ENCODE data around the gene GTF2E1. TPM values are rescaled to one million over a fixed set of nuclear protein-coding genes. Genes with fewer than 3 reads are reported as not detected.
"Not testable (repeated sequence)": the region's sequence is repeated elsewhere in the genome, so short reads cannot be mapped to it uniquely, and the experiment has no call there.

The GTF2E1 gene
- total RNA-seq, 6 donors from 2014 or later: 6.3 to 17.9 (median 15.7) TPM

- ATAC-seq (ENCODE audit: low FRiP score in 2 of 2) (no peak), DNase-seq (no peak)
- Histone ChIP-seq H3K27me3 (no peaks in the 10 kb centered on the region), H3K36me3 (peaks cover 0 to 31% (median 1%) of the 10 kb centered on the region in 4 donors), H3K9me3 (no peaks in the 10 kb centered on the region), H3K4me1 (no peaks in the 10 kb centered on the region), H3K4me3 (no peak overlapping the region), H3K27ac (no peak overlapping the region)
- no peak for TF ChIP-seq POLR2A (IDR thresholded peaks at IDR 0.05)
- TF ChIP-seq EP300 (IDR thresholded peaks at IDR 0.05): no peak
- no peak for TF ChIP-seq CTCF (IDR thresholded peaks at IDR 0.05)
- TF ChIP-seq POLR2AphosphoS5 (IDR thresholded peaks at IDR 0.05): no peak
These were observed 35.6 kb upstream of the GTF2E1 start for GRCh38 chr3:120706950-120707349.

GRCh38 chr3:120708408-120708807, 34.1 kb upstream of the GTF2E1 start:
- DNase-seq (no peak), ATAC-seq (ENCODE audit: low FRiP score in 2 of 2) (no peak)
- no peak overlapping the region for H3K27ac ChIP-seq
- no peaks in the 10 kb centered on the region for H3K4me1 ChIP-seq
- H3K27me3 ChIP-seq: no peaks in the 10 kb centered on the region
- no peak overlapping the region for H3K4me3 ChIP-seq
- TF ChIP-seq CTCF (IDR thresholded peaks at IDR 0.05) (no peak), POLR2A (IDR thresholded peaks at IDR 0.05) (no peak), EP300 (IDR thresholded peaks at IDR 0.05) (no peak), POLR2AphosphoS5 (IDR thresholded peaks at IDR 0.05) (no peak)
- H3K9me3 ChIP-seq: no peaks in the 10 kb centered on the region
- peaks cover 0 to 31% (median 1%) of the 10 kb centered on the region in 4 donors for H3K36me3 ChIP-seq

- no peaks in the 10 kb centered on the region for H3K9me3 ChIP-seq
- 88 to 100% methylated on average over 1 of the region's 1 CpG for WGBS, 2 donors
- H3K4me3 ChIP-seq: no peak overlapping the region
- DNase-seq: no peak
- peaks cover 0 to 20% (median 1%) of the 10 kb centered on the region in 4 donors for H3K36me3 ChIP-seq
- no peaks in the 10 kb centered on the region for H3K4me1 ChIP-seq
- H3K27me3 ChIP-seq: no peaks in the 10 kb centered on the region
- H3K27ac ChIP-seq: no peak overlapping the region
- ATAC-seq (ENCODE audit: low FRiP score in 2 of 2): no peak
- TF ChIP-seq CTCF (IDR thresholded peaks at IDR 0.05) (no peak), POLR2AphosphoS5 (IDR thresholded peaks at IDR 0.05) (no peak), EP300 (IDR thresholded peaks at IDR 0.05) (no peak), POLR2A (IDR thresholded peaks at IDR 0.05) (no peak)
These were observed 32.2 kb upstream of the GTF2E1 start for GRCh38 chr3:120710369-120710768.

- Histone ChIP-seq H3K36me3 (peaks cover 0 to 15% (median 1%) of the 10 kb centered on the region in 4 donors), H3K27me3 (no peaks in the 10 kb centered on the region), H3K27ac (no peak overlapping the region), H3K9me3 (no peaks in the 10 kb centered on the region), H3K4me3 (no peak overlapping the region), H3K4me1 (no peaks in the 10 kb centered on the region)
- ATAC-seq (ENCODE audit: low FRiP score in 2 of 2): no peak
- TF ChIP-seq POLR2AphosphoS5 (IDR thresholded peaks at IDR 0.05) (no peak), EP300 (IDR thresholded peaks at IDR 0.05) (no peak), POLR2A (IDR thresholded peaks at IDR 0.05) (no peak), CTCF (IDR thresholded peaks at IDR 0.05) (no peak)
- no peak for DNase-seq
These were observed 29.3 kb upstream of the GTF2E1 start for GRCh38 chr3:120713262-120713661.

GRCh38 chr3:120719167-120719834, 23.2 kb upstream of the GTF2E1 start:
- WGBS, 2 donors: 56 to 58% methylated on average over 15 to 20 of the region's 20 CpGs
- H3K4me3 ChIP-seq: peak overlapping the region in 3 of 4 donors; percentile 49 to 61 (median 56)
- H3K27me3 ChIP-seq; H3K36me3 ChIP-seq; H3K9me3 ChIP-seq; H3K4me1 ChIP-seq; ATAC-seq (ENCODE audit: low FRiP score in 2 of 2): not testable (repeated sequence)
- H3K27ac ChIP-seq: peak overlapping the region; percentile 42 to 75 (median 57)
- TF ChIP-seq POLR2AphosphoS5 (IDR thresholded peaks at IDR 0.05): peak; percentile 27 to 64
- TF ChIP-seq EP300 (IDR thresholded peaks at IDR 0.05): peak in 1 of 4 donors; percentile 46
- TF ChIP-seq POLR2A (IDR thresholded peaks at IDR 0.05): peak in 1 of 4 donors; percentile 42
- TF ChIP-seq CTCF (IDR thresholded peaks at IDR 0.05): peak in 3 of 6 experiments; percentile 15 to 31 (median 31)
- peak; percentile 46 to 86 for DNase-seq
